Measurements from ENCODE around the gene COPZ1.

The COPZ1 gene

DNA sequence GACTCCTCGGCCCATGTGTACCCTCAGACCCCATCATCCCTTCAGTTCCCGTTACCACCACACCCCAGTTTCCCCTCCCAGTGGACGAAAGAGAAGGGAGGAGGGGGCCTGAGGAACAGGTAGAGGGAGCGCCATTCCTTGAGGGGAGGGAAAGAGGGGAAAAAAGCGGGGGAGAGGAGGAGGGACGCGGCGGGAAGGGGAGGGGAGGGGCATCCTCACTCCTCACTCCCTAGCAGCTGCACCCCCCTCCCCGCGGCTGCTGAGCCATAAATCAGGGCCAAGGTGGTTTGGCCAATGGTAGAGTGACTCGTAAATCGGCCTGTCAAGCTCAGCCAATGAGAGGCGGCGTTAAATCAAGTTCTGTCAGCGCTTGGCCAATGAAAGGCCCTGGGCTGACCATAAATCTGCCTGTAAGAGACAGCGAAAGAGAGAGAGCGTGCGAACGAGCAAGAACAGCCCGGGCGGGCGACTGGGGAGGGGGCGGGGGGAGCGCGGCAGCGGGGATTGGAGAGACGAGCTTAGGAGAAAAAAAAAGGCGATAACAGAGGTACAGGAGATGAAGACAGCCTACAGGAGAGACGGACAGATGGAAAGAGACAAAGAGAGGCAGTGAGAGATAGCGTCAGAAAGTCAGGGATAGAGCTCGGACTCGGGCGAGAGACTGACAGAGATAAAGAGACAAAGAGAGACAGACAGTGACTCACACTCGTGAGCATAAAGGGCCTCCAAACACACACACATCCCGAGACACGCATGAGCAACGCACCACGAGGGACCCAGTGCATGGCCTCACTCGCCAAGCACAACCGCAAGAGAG is 34.2 kb downstream of the COPZ1 start:
- DNase-seq (ENCODE audit: low spot score) = peak; percentile 99

DNA sequence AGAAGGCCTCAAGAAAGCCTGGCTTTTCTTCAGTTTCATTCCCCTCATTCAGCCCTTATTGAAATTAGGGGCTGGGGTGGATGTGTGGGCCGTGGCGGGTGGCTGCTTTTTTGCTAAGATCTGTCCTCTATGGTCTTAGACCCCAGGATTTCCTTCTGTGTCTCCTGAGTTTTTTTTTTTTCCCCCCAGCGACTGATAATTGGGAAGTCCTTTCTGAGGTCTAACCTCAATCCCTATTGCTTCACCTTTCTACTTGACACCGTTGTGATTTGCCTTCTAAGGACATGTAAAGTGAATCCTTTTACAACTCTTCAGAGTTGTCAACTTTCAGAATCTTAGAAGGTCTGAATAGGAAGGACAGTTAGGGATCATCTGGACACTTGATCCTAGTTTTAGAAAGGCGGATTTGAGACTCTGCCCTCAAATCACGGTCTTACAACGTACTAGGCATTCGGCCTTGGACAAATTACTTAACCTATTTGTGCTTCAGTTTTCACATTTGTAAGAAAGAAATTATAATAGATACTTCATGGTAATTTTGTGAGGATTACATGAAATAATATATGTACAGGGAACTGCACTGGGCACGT is 34.9 kb downstream of the COPZ1 start:
- no peak for DNase-seq (ENCODE audit: low spot score)

DNA sequence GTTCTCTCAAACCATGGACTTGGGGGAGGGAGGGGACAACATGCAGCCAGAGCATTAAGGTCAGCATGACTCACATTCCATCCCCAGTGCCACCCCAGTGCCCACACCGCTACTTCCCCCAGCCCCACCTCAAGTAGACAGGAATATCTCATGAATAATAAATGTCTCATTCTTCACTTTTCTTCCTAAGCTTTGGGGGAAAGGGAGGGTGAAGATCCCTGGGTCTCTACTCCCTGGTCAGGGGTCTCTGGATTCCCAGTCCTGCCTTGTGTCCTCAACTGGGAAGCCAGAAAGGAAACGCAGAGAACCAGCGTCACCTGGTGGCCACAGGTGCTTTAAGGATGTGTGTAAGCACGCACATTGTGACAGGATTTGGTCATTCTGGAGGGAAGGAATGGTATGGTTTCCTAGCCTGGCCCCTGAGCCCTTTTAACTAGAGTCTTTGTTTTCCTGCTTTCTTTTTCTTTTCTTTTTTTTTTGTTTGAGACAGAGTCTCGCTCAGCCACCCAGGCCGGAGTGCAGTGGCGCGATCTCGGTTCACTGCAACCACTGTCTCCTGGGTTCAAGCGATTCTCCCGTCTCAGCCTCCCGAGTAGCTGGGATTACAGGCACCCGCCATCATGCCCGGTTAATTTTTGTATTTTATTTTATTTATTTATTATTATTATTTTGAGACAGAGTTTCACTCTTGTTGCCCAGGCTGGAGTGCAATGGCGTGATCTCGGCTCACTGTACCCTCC is 36.0 kb downstream of the COPZ1 start:
- DNase-seq (ENCODE audit: low spot score) = peak; percentile 92

DNA sequence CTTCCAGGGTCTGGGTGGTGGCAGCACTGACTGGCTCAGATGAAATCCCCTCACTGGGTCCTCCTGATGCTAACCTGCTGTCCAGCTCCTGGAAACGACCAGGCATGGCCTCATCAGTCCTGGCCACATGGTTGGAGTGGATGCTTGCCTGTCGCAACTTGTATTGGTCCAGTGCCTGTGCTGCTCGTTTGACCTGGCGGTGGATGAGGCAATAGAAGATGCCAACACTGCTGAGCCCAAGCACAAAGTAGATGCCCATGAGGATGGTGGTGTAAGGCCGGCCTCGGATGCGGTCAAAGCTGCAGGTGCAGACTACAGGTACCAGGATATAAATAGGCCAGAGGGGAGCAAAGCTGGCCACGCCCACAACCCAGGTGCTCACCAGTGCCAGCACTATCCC is 38.1 kb downstream of the COPZ1 start:
- no peak for DNase-seq (ENCODE audit: low spot score)

DNA sequence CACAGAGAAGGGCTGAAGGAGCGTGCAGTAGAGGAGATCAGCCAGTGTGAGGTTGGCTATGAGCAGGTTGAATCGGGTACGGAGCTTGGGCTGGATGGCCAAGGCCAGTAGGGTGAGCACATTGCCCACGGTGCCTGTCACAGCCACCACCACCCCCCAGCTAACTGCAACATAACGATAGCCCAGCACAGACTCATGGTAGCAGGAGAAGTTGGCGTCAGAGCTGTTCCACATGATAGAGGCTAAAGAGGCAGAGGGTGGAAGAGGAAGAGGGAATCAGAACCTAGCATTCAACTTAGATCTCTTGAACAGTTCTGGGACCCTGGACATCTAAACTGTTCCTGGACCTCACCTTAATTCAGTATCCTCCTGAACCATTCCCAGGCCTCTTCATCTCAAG is 38.7 kb downstream of the COPZ1 start:
- DNase-seq (ENCODE audit: low spot score) = no peak

DNA sequence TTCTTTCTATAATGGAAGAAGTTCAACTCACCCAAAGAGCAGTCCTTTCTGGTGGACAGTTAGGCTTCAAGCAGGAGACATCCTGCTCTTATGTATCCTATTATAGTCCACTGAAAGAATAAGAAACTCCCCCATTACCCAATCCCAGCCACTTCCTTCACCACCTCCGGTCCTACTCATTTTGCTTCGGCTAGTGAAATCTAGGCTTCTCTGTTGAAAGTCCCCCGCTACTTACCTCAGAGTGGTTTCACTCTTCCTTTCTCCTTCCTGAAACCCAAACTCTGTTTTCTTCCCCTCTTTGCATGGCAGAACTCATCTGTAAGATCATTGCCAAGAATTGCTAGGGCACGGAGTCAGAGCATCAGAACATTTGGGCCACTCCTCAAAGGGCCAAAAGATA is 39.5 kb downstream of the COPZ1 start, which contains the start of gene GPR84:
GPR84 (minus strand) TSS at position 74 of the 400 bp plus-strand sequence. CDS start 635 bp downstream, outside the sequence.
- DNase-seq (ENCODE audit: low spot score) = no peak

DNA sequence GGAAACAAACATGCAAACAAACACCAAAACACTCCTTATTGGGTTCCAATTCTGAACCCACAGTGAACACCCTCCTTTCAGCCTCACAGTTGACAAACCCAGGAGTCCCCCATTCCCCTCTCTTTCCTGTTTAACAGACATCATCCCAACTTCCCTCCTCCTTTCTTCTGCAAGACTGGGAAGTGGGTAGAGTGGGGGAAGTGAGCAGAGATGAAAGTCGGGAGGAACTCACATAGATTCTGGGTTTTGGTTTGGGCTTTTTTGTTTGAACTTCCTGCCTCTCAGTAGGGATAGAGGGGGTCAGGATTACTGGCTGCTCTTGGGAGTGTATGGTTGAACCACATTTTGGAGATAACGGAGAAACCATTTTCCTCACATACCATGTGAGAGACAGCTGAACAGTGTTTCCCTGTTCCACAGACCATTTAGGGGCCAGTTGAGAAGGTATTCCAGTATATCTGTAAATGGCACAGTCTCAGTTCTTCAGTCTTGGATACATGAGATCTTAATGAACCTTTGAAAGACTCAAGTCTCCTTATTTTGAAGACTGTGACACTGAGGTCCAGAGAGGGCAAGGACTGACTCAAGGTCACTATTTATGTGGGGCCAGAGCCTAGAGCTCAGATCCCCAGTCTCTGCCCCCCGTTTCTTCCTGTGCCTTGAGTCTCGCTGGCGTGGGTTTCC is 43.2 kb downstream of the COPZ1 start:
- no peak for DNase-seq (ENCODE audit: low spot score)

DNA sequence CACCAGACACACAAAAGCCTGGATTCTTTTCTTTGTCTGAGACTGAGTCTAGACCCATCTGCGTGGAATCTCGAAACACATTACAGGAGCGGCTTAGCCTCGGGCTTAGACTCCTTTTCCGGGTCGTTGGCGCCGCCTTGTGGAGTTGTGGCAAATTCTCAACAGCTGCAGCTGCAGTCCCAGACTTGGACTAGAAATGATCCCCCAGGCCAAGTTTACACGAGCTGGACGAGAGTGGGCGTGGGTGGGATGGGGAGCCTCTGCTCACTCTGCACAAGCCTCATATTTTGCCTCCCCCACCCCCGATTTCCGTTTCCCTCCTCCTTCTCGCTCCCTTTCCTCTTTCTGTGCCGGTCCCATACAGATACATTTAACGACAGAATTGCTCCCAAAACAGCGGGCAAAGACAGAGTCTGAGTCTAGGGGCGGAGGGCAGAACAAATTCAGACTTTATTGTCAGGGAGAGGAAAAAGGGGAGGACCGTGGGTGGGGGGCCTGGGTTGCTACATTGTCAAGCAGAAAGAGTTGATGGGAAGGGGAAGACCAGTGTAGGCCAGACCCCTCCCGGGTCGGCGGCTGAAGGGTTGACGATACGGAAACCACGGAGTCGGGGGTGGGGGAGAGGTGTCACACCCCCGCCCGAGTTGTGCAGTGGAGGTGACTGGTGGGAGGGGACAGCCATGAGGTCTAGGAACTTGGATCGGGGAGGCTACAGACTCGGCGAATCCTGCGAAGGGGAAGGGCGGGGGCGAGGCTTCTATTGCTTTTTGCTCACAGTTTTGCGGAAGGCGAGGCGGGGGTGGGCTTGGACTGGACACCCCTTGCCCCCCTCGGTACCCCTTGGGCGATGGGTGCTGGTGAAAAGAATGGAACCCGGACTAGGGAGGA is 44.0 kb downstream of the COPZ1 start:
- DNase-seq (ENCODE audit: low spot score) = peak; percentile 92

DNA sequence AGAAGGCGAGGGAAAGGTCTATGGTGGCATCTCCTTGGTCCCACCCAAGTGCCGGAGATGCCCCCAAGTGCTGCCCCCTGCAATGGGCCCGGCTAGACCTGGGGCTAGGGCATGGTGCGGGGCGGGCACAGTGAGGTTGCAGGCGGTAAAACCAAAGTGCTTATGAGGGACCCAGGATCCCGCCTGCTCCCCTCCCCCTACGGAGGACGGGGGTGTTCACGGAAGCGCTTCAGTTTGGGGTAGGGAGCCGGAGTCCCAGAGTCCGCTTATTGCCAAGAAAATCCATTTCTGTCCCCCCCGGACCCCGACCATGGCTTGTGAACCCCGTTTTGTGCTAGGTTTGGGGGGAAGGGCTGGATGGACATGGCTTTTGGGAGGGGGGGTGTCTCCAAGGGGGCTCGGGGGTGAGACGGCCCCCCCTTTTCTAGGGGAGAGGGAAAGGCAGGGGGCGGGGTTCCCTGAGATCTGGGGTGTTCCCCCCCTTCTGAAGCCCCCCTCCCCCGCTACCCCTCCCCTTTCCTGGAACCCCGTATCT is 44.7 kb downstream of the COPZ1 start:
- DNase-seq (ENCODE audit: low spot score) = no peak

DNA sequence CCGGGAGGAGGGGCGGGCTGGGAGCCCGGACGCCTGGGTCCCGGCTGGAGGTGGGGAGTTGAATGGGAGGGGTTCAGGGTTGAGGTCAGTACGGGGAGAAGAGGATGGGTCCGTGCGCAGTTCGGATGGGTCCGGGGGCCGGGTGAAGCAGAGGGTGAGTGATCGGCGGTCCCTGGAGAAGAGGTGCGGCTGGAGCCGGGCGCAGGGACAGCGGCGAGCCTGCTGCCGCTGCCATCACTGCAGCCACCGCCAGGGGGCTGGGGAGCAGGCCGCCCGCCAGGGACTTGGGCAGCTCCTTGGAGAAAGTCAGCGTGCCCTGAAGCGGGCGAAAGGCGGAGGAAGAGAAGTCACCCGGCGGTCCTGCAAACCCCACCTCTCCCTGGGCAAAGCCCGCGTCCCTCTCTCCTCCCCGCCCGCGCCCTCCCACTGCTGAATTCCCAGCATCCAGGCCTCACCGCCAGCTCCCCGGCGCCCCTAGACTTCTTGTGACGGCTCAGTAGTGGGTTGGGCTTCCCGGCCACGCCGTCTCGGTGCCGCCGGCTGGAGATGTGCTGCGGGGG is 45.3 kb downstream of the COPZ1 start:
- DNase-seq (ENCODE audit: low spot score) = peak; percentile 96

DNA sequence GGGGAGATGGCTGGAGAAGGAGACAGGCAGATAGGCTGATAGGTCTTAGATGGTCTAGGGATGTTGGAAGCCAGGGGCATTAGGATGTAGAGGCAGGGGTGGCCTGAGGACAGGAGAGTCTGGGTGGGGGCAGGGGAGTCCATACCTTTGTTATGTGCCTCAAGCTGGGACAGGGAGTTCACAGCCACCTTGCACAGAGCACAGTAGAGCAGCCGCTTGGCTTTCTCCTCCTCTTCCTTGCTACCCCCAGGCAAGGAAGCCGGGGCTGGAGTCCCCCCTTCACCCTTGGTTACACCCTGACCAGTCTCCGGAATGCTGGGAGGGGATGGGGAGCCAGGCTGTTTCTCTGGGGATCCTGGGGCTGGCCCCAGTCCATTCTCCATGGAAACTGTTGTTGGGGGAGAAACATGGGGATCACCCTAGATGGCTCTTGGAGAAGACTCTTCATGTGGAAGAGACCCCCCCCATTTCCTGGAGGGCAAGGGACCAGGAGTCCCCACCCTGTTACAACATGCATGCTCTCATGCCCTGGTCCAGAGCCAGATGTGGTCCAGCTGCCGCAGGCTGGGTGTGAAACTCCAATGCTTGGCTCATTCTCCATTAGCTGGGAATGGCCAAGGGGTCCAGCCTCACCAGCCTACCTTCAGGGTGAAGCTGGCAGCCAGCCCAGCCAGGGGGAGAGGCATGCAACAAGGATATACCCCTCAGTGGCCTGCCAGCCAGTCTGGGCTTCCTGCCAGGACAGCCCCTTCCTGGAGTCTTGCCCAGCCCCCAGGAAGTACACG is 46.6 kb downstream of the COPZ1 start:
- DNase-seq (ENCODE audit: low spot score) = no peak

DNA sequence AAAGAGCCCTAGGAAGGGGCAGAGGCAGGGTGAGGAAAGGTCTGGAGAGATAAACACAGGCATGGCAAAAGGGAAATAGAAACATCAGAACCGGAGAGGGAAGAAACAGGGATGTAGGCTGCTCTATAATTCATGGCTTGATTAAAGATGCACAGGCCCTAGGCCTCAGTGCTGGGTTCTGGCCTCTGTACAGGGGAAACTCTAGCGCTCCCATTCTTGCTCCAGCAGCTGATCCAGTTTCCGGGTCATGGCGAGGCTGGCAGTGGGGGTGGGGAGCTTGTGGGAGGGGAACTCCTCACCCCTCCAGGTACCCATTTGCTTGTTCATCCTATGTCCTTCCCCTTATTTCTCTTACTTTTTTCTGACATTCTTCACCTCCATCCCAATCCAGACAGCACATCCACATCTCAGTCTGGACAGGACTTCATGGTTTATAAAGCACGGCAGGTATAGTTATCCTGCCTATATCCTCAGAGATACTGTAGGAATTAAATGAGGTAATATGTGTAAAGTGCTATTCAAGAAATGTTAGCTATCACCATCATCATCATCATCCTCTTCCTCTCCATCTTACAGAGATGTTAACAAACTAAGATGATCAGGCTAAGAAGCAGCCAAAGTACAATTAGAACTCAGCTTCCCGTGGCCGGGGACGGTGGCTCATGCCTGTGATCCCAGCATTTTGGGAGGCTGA is 47.3 kb downstream of the COPZ1 start:
- DNase-seq (ENCODE audit: low spot score) = no peak

DNA sequence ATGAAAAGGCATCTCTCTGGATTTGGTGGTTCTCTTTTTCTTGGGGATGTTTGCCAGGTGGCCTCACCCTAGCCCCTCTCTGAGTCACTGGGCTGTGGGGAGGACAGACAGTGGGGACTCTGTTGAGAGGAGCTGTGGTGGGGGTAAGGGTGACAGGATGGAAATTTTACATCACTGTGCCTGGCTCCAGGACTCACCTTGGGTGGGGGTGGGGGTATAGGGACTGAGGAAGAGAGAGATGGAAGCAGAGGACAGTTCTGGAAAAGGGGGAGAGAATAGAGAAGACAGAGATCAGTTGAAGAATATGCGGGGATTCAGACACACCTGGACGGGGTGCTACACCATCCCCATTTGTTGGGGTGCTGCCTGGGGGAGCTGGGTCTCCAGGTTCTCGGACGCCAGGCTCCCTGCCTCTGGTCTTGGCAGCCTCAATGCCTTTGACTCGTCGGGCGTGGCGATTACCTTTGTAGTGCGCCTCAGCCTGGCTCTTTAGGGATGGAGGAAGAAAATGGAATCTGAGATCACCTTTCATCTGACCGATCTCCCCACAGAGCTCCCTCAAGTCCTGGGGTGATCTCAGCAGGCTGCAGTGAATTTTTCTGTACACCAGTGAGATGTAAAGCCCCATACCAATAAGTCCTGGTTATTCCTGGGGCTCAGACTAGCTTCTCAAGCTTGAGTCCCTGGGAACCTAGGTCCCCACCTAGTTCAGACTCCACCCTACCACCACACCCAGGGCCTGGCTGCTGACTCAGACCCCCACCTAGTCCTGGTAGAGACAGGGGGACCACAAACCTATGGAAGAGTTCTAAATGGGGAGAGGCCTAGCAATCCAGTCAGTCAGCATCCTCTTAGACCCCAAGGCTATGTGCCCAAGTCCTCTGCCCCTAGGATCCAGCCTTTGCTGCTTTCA is 49.0 kb downstream of the COPZ1 start:
- no peak for DNase-seq (ENCODE audit: low spot score)

DNA sequence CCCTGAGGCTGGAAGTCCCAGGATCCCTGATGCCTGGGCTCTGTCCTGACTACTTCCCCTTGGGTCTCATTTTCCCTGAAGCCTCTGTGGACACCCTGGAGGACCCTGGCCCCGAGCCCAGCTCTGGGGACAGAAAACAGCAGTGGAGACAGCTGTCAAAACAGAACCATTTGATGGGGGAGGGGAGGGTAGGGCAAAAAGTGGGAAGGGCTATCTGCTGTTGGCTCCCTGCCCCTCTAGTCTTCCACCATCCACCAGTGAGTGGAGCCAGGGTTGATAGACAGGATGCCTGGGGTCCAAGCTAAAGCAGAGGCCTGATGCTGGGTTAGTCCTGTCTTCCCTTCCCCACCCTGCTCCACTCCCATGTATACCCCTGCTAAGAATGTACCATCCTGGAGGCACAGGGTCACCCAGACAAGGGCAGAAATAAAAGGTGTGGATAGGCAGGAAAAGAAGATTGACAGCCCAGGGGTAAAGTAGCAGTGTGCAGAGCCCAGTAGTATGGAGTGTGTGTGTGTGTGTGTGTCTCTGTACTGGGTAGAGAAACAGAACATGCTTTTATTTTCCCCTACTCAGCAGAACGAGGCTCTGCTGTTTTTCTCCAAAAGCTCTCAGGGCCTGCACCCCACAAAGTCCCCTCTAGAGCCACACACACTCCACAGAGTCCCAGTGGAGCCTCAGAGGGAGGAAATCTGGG is 49.8 kb downstream of the COPZ1 start:
- no peak for DNase-seq (ENCODE audit: low spot score)

DNA sequence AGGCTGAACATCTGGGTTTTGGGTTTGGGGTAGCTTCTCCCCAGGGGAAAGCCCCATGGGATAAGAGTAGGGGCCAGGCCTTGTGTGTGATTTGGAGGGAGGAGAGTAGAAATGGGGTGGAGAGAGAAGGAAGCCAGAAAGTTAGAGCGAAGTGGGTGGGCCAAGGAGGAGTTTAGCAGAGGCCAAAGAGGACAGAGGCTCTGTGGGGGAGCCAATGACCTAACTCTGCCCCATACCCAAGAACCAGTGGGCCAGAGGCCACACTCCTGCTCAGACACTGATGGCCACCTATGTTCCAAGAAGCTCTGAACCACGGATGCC is 50.3 kb downstream of the COPZ1 start:
- no peak for DNase-seq (ENCODE audit: low spot score)

DNA sequence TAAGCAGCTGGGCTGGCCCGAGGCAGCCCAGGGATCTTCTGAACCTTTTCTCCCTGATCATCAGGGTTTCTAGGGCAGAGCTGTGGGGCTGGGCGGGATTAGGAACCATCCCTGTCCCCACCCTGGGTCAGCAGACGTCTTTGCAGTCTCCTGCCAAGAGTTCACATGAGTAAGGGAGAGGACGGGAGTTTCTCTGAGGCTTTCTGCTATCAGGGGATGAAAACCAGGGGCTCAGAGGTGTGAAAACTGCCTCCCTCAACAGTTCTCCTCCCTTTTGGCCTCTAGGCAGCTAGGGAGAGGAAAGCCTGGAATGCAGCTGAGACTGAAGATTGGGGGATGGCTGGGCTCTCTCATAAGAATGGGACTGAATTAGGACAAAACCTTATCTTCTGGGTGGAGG is 51.7 kb downstream of the COPZ1 start:
- no peak for DNase-seq (ENCODE audit: low spot score)

DNA sequence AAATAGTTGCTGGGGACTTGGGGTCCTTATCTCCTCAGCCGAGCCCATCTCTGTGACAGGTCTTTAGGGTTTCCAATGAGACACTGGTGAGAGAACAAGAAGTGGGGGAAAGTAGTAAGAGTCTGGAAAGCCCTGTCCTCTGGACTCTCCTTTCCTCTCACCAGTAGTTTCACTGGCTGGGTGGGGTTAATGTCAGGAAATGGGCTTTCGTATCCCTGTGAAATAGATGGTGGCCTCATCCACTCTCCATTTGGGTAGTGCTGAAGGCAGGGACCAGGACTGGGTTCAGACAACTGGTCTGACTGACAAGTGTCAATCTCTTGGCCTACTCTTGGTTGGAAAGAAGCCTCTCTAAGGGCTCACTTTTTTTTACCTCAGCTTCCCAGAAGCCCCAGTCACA is 52.1 kb downstream of the COPZ1 start:
- no peak for DNase-seq (ENCODE audit: low spot score)

All from ecto neural progenitor cell (in vitro differentiated cells).